ENCODE measurements around the gene PDE11A. TPM values are rescaled to one million over a fixed set of nuclear protein-coding genes. Genes with fewer than 3 reads are reported as not detected.

Gene PDE11A
- total and polyA plus RNA-seq, 3 donors from 2014 or later: 2.2 to 7.8 (median 3.3) TPM

GRCh38 chr2:177604271-177605065 is 468.1 kb downstream of the PDE11A start:
- no peaks in the 10 kb centered on the region for H3K9me3 ChIP-seq
- H3K4me3 ChIP-seq: no peak overlapping the region
- WGBS, 2 donors: 51 to 59% methylated on average over 3 of the region's 3 CpGs
- H3K36me3 ChIP-seq (ENCODE audit: low read depth, missing control alignments): no peaks in the 10 kb centered on the region
- DNase-seq: peak; percentile 36
- TF ChIP-seq POLR2A (IDR thresholded peaks at IDR 0.05) (no peak), CTCF (IDR thresholded peaks at IDR 0.05) (peak; percentile 42 to 73 (median 65))
- peak overlapping the region in 1 of 2 donors; percentile 8 for H3K27ac ChIP-seq
- intact Hi-C loops (cut with DNase I; ENCODE audit: low total_unique reads): loop anchor here (10.0 kb wide), 1 partner anchor 440 kb away; no protein-coding TSS in a partner anchor
- H3K4me1 ChIP-seq: peaks cover 17% of the 10 kb centered on the region
- no peaks in the 10 kb centered on the region for H3K27me3 ChIP-seq

- no peaks in the 10 kb centered on the region for H3K36me3 ChIP-seq (ENCODE audit: low read depth, missing control alignments)
- H3K27ac ChIP-seq: no peak overlapping the region
- H3K4me3 ChIP-seq: no peak overlapping the region
- 59 to 73% methylated on average over 3 of the region's 3 CpGs for WGBS, 2 donors
- DNase-seq: no peak
- H3K9me3 ChIP-seq: no peaks in the 10 kb centered on the region
- H3K4me1 ChIP-seq: peaks cover 24% of the 10 kb centered on the region
- H3K27me3 ChIP-seq: no peaks in the 10 kb centered on the region
- intact Hi-C loops (cut with DNase I; ENCODE audit: low total_unique reads): loop anchor here (10.0 kb wide), 1 partner anchor 439 kb away; no protein-coding TSS in a partner anchor
- TF ChIP-seq POLR2A (IDR thresholded peaks at IDR 0.05): no peak
- TF ChIP-seq CTCF (IDR thresholded peaks at IDR 0.05): no peak
Observed at GRCh38 chr2:177603768-177604167, 468.8 kb downstream of the PDE11A start.

GRCh38 chr2:177603181-177603580 is 469.4 kb downstream of the PDE11A start:
- 65 to 69% methylated on average over 5 of the region's 5 CpGs for WGBS, 2 donors
- Histone ChIP-seq H3K4me1 (peaks cover 30% of the 10 kb centered on the region), H3K27ac (no peak overlapping the region), H3K4me3 (no peak overlapping the region), H3K9me3 (no peaks in the 10 kb centered on the region), H3K36me3 (ENCODE audit: low read depth, missing control alignments) (no peaks in the 10 kb centered on the region), H3K27me3 (no peaks in the 10 kb centered on the region)
- TF ChIP-seq CTCF (IDR thresholded peaks at IDR 0.05) (no peak), POLR2A (IDR thresholded peaks at IDR 0.05) (no peak)
- intact Hi-C loops (cut with DNase I; ENCODE audit: low total_unique reads): loop anchor here (10.0 kb wide), 1 partner anchor 438 kb away; no protein-coding TSS in a partner anchor
- DNase-seq: no peak

- H3K4me3 ChIP-seq: no peak overlapping the region
- intact Hi-C loops (cut with DNase I; ENCODE audit: low total_unique reads): loop anchor here (10.0 kb wide), 1 partner anchor 438 kb away; no protein-coding TSS in a partner anchor
- H3K9me3 ChIP-seq: no peaks in the 10 kb centered on the region
- 42 to 56% methylated on average over 2 of the region's 2 CpGs for WGBS, 2 donors
- H3K36me3 ChIP-seq (ENCODE audit: low read depth, missing control alignments): no peaks in the 10 kb centered on the region
- H3K27me3 ChIP-seq: no peaks in the 10 kb centered on the region
- peaks cover 35% of the 10 kb centered on the region for H3K4me1 ChIP-seq
- DNase-seq: no peak
- no peak overlapping the region for H3K27ac ChIP-seq
- TF ChIP-seq CTCF (IDR thresholded peaks at IDR 0.05): no peak
- no peak for TF ChIP-seq POLR2A (IDR thresholded peaks at IDR 0.05)
Observed at GRCh38 chr2:177602611-177603164, 469.9 kb downstream of the PDE11A start.
